HPDE6-E6E7 (cell line): ENCODE measurements around the gene IL17RA.
"Not testable (repeated sequence)": the region's sequence is repeated elsewhere in the genome, so short reads cannot be mapped to it uniquely, and the experiment has no call there.

Experiments used
- DNase-seq: peaks from one replicate; pipeline ENCODE4 v3.0.0; 2011; ENCODE audit warnings: missing footprints; ENCODE audit errors: extremely low spot score

IL17RA gene

GRCh38 chr22:17084554-17085276, at the start of gene IL17RA:
TSS of gene IL17RA (plus strand) at chr22:17085000. CDS start at chr22:17085092, 92 bp downstream.
- DNase-seq: peak; percentile 85

DNA sequence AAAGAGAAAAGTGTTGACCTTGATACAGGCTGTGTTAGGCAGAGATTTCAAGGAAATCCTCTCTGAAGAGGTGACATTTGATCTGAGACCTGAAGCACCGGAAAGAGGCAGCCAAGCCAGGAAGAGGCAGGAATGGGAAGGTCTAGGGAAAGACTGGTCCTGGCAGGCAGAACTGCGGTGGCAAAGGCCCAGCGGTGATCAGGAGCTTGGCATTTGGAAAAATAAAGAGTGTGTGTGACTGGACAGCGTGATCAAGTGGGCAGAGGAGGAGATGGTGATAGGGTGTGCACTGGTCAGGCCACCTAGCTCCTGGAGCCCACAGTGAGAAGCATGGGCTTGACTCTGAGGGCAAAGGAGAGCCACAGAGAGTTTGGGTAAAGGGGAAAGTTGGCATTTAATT, 49.6 kb upstream of the IL17RA start:
- DNase-seq: no peak

- DNase-seq: not testable (repeated sequence)
Measured at GRCh38 chr22:17035976-17036841, 48.6 kb upstream of the IL17RA start.

DNA sequence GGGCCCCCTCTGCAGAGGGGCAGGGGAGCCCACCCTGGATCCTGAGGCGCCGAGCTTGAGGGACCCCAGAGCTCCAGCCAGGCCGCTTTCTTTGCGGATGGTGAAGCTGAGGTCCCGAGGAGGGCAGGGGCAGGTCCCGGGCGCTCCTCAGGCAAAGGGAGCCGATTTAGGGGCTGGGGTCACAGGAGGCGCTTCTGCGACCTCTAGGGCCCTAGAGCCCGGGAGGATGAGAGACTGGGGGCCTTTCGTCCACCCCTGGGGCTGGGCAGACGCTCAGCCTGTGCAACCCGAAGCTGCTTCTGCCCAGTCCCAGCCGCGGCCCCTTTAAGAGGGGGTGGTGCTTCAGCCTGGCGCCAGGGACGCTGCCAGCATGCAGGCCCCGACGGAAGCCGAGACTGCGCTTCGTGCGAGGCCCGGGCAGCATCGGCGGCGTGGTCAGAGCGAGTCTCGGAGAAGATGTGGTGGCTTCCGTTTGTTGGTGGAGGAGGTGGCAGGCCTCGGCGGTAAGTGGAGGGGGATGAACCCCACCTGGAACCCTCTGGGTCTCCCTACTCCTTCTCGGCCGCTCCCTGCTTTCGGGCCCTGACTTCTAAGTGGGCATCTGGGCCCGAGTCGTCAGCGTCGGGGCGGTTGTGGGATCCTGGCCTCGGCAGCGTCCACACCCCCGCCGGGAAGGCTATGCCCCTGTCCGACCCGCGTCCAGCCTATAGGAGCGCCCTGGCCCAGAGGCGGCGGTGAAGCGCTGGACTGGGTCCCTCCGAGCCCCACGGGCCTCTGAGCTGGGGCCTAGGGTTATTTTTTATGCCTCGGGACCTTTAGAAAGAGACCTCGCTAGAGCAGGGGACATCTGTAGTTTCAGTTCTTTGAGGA, 47.7 kb upstream of the IL17RA start:
- not testable (repeated sequence) for DNase-seq

DNA sequence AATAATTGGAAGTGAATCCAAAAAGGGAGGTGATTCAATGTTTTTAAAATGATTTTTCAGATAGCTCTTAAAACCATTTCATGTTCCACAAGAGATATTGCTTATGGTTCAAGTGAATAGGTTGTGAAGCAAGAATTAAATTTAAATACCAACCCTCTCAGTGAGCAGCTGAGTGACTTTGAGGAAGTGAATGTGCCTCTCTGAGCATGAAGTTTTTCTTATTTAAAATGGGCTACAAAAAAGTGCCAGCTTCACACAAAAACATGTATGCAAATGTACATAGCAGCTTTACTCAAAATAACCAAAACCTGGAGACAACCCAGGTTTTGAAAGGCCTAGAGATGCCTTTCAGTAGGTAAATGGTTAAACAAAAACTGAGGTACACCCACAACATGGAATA, 41.3 kb upstream of the IL17RA start:
- DNase-seq: no peak

- no peak for DNase-seq
Measured at GRCh38 chr22:17046566-17047348, 38.0 kb upstream of the IL17RA start.

- no peak for DNase-seq
Measured at GRCh38 chr22:17047656-17048055, 37.1 kb upstream of the IL17RA start.

- no peak for DNase-seq
Measured at GRCh38 chr22:17056058-17056457, 28.7 kb upstream of the IL17RA start.

GRCh38 chr22:17056807-17057206, 28.0 kb upstream of the IL17RA start:
- DNase-seq: no peak

GRCh38 chr22:17057959-17058814, 26.6 kb upstream of the IL17RA start:
- peak; percentile 60 for DNase-seq

DNA sequence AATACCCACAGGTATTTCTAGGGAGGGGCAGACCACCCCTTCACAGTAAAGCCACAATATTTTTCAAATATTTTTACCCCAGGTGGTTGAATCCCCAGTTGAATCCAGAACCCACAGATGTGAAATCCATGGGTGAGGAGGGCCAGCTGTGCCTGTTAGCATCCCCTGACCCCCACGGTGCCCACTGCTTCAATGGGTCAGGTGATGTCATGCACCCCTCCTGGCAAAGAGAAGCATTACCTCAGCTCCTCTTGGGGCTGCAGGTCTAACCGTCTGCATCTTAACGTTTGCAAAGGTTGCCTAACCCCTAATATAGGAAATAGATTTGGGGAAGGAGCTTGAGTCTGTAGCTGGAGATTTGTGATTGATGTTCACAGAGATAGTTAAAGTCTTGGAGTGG, 24.7 kb upstream of the IL17RA start:
- no peak for DNase-seq

DNA sequence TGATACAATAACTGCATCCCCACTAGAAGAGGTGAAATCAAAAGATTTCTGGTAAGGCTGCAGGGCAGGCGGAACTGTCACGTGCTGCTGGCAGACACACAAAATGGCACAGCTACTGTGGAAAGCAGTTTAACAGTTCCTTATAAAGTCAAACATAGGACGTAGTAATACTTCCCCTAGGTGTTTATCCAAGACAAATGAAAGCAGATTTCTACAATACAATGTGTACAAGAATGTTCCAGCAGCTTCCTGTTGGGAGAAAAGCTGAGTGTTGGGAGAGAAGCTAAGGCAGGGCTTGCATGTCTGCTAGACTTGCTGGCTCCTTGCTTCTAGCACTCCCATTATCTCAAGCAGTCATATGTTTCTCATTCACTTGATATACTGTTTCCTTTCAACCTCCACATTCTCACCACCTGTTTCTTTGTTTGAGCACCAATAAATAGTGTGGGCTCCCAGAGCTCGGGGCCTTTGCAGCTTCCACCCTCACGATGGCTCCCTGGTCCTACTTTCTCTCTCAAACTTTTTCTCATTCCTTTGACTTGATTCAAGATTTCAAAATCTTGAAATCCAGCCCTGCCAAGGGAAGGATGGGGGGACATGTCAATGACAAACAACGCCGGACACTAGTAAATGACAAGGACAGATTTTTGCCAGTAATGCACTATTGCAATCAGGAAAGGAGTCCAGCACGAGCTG, 21.2 kb upstream of the IL17RA start:
- no peak for DNase-seq

DNA sequence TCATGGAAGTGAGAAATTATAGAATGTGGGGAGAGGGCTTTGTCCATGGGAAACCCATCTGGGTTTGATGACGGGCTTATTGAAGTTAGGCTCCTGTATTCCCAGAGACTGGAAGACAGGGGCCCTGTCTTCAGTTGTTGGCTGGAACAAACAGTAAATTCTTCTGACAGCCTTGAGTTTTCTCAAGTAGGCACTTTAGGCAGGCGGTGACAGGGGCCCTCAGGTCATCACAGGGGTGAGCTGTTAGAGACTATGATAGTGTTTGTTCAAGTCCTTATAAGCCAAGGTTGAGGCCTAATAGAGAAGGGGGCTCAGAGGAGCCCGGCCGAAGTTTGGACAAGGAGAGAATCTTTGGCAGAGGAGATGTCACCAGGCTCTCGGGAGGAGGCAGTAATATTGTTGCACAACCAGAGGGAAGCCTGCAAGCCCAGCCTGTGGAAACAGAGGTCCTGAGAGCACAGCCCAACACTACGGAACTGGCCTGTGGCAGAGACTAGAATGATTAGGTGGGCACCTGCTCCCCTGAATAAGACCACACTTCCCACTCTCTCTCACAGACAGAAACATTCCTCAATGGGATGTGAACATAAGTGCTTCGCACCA, 20.2 kb upstream of the IL17RA start:
- DNase-seq: no peak

- no peak for DNase-seq
Measured at GRCh38 chr22:17065433-17065832, 19.4 kb upstream of the IL17RA start.

GRCh38 chr22:17072877-17073276, 11.9 kb upstream of the IL17RA start:
- no peak for DNase-seq

DNA sequence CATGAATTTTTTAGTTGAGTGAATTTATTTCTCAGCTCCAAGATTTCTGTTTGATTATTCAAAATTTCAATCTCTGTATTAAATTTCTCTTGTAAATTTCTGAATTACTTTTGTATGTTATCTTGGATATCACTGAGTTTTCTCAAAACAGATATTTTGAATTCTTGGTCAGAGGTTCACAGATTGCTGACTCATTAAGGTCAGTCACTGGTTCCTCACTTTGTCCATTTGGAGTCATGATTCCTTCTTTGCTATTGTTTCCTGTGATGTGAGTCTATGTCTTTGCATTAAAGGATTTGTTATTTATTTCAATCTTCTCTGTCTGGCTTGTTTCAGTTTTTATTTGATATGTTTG, 10.2 kb upstream of the IL17RA start:
- DNase-seq: no peak

- no peak for DNase-seq
Measured at GRCh38 chr22:17077255-17077654, 7.5 kb upstream of the IL17RA start.

DNA sequence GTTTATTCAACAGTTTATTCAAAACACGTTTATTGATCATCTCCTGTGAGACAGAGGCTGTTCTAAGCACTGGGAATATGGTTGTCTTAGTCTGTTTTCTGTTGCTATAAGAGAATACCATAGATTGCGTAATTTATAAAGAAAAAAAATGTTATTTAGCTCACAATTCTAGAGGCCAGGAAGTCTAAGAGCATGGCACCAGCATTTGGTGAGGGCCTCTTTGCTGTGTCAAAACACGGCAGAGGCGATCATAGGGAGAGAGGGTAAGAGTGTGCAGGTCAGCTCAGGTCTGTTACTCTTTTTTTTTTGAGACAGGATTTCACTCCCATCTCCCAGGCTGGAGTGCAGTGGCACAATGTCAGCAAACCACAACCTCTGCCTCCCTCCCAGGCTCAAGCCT, 5.2 kb upstream of the IL17RA start:
- no peak for DNase-seq

- no peak for DNase-seq
Measured at GRCh38 chr22:17083255-17083654, 1.5 kb upstream of the IL17RA start.
